AG09309 (cell line): ENCODE results near the gene GLTP.

ENCODE experiments used
- DNase-seq: peaks from one replicate; pipeline ENCODE4 v3.0.0-alpha.2; 2010; ENCODE audit warnings: low read depth
- H3K4me3 ChIP-seq: 2 replicates; pipeline ENCODE4 v1.5.1; 2011; ENCODE audit warnings: mild to moderate bottlenecking, low read depth, low read length, moderate library complexity; ENCODE audit not compliant: control insufficient read depth
- CTCF ChIP-seq: IDR thresholded peaks from 2 replicates; pipeline ENCODE4 v1.5.1; 2011; ENCODE audit warnings: mild to moderate bottlenecking, low read depth, low read length, inconsistent platforms; ENCODE audit not compliant: insufficient read depth, control insufficient read depth; ENCODE audit errors: missing control alignments

Gene GLTP

GRCh38 chr12:109827080-109827479 lies 53.3 kb downstream of the GLTP start:
- TF ChIP-seq CTCF: no peak
- H3K4me3 ChIP-seq: no peak overlapping the region
- no peak for DNase-seq

- H3K4me3 ChIP-seq: no peak overlapping the region
- no peak for DNase-seq
- TF ChIP-seq CTCF: no peak
Observed at GRCh38 chr12:109824731-109825130, 55.6 kb downstream of the GLTP start.

GRCh38 chr12:109822951-109823411 lies 57.4 kb downstream of the GLTP start:
- H3K4me3 ChIP-seq: no peak overlapping the region
- TF ChIP-seq CTCF: no peak
- DNase-seq: no peak

- DNase-seq: no peak
- H3K4me3 ChIP-seq: no peak overlapping the region
- TF ChIP-seq CTCF: no peak
Observed at GRCh38 chr12:109822416-109822815, 57.9 kb downstream of the GLTP start.

- no peak overlapping the region for H3K4me3 ChIP-seq
- no peak for TF ChIP-seq CTCF
- DNase-seq: no peak
Observed at GRCh38 chr12:109821968-109822367, 58.4 kb downstream of the GLTP start.

- TF ChIP-seq CTCF: no peak
- no peak overlapping the region for H3K4me3 ChIP-seq
- no peak for DNase-seq
Observed at GRCh38 chr12:109820816-109821381, 59.4 kb downstream of the GLTP start.
